ENCODE data around the gene SPOUT1.
"Not testable (repeated sequence)": the region's sequence is repeated elsewhere in the genome, so short reads cannot be mapped to it uniquely, and the experiment has no call there.

SPOUT1 gene

DNA sequence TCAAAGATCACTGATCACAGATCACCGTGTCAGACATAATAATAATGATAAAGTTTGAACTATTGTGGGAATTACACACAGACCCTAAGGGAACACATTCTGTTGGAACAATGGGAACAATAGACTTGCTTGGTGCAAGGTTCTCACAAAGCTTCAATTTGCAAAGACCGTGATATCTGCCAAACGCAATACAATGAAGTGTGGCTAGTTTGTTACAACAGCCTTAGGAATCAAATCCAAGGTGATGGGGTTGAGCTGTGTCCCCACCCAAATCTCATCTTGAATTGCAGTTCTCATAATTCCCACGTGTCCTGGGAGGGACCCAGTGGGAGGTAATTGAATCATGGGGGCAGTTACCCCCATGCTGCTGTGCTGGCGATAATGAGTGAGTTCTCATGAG is 31.3 kb upstream of the SPOUT1 start:
- no peak overlapping the region for H3K4me3 ChIP-seq (ENCODE audit: control insufficient read depth, low read depth, low read length)
- no peak for TF ChIP-seq CTCF (conservative IDR thresholded peaks at IDR 0.05; ENCODE audit: control insufficient read depth, insufficient read depth, low read depth, low read length)
- no peak for DNase-seq (ENCODE audit: low read depth)

- not testable (repeated sequence) for DNase-seq (ENCODE audit: low read depth)
Observed at GRCh38 chr9:128858476-128858875, 28.9 kb upstream of the SPOUT1 start.

GRCh38 chr9:128854454-128854853 is 24.9 kb upstream of the SPOUT1 start:
- DNase-seq (ENCODE audit: low read depth); H3K4me3 ChIP-seq (ENCODE audit: control insufficient read depth, low read depth, low read length): not testable (repeated sequence)

More at GRCh38 chr9:128858476-128858875, 28.9 kb upstream of the SPOUT1 start:
- H3K4me3 ChIP-seq (ENCODE audit: control insufficient read depth, low read depth, low read length): not testable (repeated sequence)

DNA sequence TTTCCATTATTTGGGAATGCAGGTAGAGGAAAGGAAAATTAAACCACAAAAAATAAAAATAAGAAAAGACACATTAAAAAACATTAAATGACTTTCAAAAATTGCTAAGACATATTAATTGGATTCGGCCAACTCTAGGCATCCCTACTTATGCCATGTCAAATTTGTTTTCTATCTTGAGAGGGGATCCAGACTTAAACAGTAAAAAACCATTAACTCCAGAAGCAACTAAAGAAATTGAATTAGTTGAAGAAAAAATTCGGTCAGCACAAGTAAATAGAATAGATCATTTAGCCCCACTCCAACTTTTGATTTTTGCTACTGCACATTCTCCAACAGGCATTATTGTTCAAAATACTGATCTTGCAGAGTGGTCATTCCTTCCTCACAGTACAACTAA is 23.1 kb upstream of the SPOUT1 start:
- not testable (repeated sequence) for DNase-seq (ENCODE audit: low read depth); H3K4me3 ChIP-seq (ENCODE audit: control insufficient read depth, low read depth, low read length)

GRCh38 chr9:128851779-128852600 is 22.4 kb upstream of the SPOUT1 start:
- peak; percentile 42 for TF ChIP-seq CTCF (conservative IDR thresholded peaks at IDR 0.05; ENCODE audit: control insufficient read depth, insufficient read depth, low read depth, low read length)
- peak; percentile 62 for DNase-seq (ENCODE audit: low read depth)

DNA sequence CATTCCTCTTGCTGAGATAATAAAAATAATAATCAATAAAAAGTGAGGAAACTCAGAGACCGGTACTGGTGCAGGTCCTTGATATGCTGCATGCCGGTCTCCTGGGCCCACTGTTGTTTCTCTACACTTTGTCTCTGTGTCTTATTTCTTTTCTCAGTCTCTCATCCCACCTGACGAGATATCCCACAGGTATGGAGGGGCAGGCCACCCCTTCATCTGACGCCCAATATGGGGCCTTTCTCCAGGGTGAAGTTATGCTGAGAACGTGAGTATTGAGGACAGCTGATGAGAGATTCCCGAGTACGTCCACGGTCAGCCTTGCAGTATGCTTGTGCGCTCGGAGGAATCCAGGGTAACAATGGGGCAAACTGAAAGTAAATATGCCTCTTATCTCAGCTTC is 21.4 kb upstream of the SPOUT1 start:
- not testable (repeated sequence) for H3K4me3 ChIP-seq (ENCODE audit: control insufficient read depth, low read depth, low read length); DNase-seq (ENCODE audit: low read depth)

More at GRCh38 chr9:128851779-128852600, 22.4 kb upstream of the SPOUT1 start:
- H3K4me3 ChIP-seq (ENCODE audit: control insufficient read depth, low read depth, low read length): not testable (repeated sequence)

- DNase-seq (ENCODE audit: low read depth): no peak
- no peak for TF ChIP-seq CTCF (conservative IDR thresholded peaks at IDR 0.05; ENCODE audit: control insufficient read depth, insufficient read depth, low read depth, low read length)
Observed at GRCh38 chr9:128847803-128848202, 18.2 kb upstream of the SPOUT1 start.

DNA sequence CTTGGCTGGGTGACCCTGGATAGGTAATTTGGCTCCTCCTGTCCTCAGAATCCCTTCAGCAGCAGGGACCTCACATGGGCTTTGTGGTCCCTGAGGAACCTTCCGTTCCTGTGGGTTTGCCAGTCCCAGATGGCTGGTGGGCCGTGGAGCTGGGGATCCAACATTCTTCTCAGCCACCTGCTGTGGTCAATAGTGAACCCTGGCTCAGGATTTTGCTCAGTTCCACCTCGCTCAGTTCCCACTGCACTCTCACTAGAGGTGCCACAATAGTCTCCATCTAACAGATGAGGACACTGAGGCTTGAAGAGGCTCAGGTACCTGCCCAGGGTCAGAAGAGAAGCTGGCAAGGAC is 17.1 kb upstream of the SPOUT1 start:
- no peak for TF ChIP-seq CTCF (conservative IDR thresholded peaks at IDR 0.05; ENCODE audit: control insufficient read depth, insufficient read depth, low read depth, low read length)
- no peak for DNase-seq (ENCODE audit: low read depth)

More at GRCh38 chr9:128847803-128848202, 18.2 kb upstream of the SPOUT1 start:
- H3K4me3 ChIP-seq (ENCODE audit: control insufficient read depth, low read depth, low read length): no peak overlapping the region

GRCh38 chr9:128845186-128845931 is 15.8 kb upstream of the SPOUT1 start:
- no peak for TF ChIP-seq CTCF (conservative IDR thresholded peaks at IDR 0.05; ENCODE audit: control insufficient read depth, insufficient read depth, low read depth, low read length)
- H3K4me3 ChIP-seq (ENCODE audit: control insufficient read depth, low read depth, low read length): no peak overlapping the region
- no peak for DNase-seq (ENCODE audit: low read depth)

More for the DNA sequence above, 17.1 kb upstream of the SPOUT1 start:
- H3K4me3 ChIP-seq (ENCODE audit: control insufficient read depth, low read depth, low read length): no peak overlapping the region

DNA sequence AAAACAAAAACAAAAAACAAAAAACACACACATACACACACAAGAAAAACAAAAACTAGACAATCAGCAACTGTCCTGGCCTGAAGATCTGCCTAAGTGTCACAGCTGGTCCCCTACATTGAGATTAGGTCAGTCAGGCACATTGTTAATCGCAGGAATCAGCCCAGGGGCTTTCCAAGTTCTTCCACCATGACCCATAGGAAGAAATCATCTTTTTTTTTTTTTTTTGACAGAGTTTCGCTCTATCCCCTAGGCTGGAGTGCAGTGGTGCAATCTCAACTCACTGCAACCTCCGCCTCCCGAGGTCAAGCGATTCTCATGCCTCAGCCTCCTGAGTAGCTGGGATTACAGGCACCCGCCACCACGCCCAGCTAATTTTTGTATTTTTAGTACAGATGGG is 13.6 kb upstream of the SPOUT1 start:
- not testable (repeated sequence) for H3K4me3 ChIP-seq (ENCODE audit: control insufficient read depth, low read depth, low read length); DNase-seq (ENCODE audit: low read depth)

Data from fibroblast of mammary gland (primary cell).